HFFc6 (cell line): ENCODE data around the gene GATAD2A. TPM values are rescaled to one million over a fixed set of nuclear protein-coding genes. Genes with fewer than 3 reads are reported as not detected.

Experiments
- DNase-seq: peaks from one replicate; pipeline ENCODE4 v3.0.0-alpha.2; 2018
- H3K27ac Mint-ChIP-seq: 2 replicates; pipeline ENCODE4 v1.8.0; 2020; ENCODE audit warnings: mild to moderate bottlenecking, mixed read lengths
- H3K27me3 Mint-ChIP-seq: 2 replicates; pipeline ENCODE4 v1.8.0; 2021; ENCODE audit warnings: mild to moderate bottlenecking, moderate library complexity, mixed read lengths; ENCODE audit not compliant: insufficient read depth
- H3K36me3 Mint-ChIP-seq: 2 replicates; pipeline ENCODE4 v1.8.0; 2021; ENCODE audit warnings: low read depth, mixed read lengths
- H3K4me1 Mint-ChIP-seq: 2 replicates; pipeline ENCODE4 v1.8.0; 2020; ENCODE audit warnings: low read depth, mixed read lengths
- H3K4me3 Mint-ChIP-seq: 2 replicates; pipeline ENCODE4 v1.8.0; 2020; ENCODE audit warnings: mild to moderate bottlenecking, moderate library complexity, mixed read lengths
- H3K9me3 Mint-ChIP-seq: 2 replicates; pipeline ENCODE4 v1.8.0; 2020; ENCODE audit warnings: mild to moderate bottlenecking, mixed read lengths
- CTCF ChIP-seq: fragments of 200-600 bp; sonication (generic); IDR thresholded peaks from 2 replicates; pipeline ENCODE4 v1.5.0; 2021; ENCODE audit warnings: antibody characterized with exemption, mild to moderate bottlenecking
- total RNA-seq, 6 experiments: library from RNA; stranded (reverse); fragmentation: NEBNext Ultra II Directional; extraction: Animal tissue kit (Norgen Biotek cat#: 25700); gene quantifications; 2 replicates in 1 of 6; 3 replicates in 5 of 6; pipeline ENCODE4 v1.2.3, GENCODE V29; 2021

GATAD2A gene
- total RNA-seq, 6 experiments from 2014 or later: 107 to 123 (median 112) TPM

GRCh38 chr19:19538061-19538784 lies 132.7 kb downstream of the GATAD2A start, which contains the start of gene CILP2:
TSS of gene CILP2 (plus strand) at chr19:19538265. CDS start at chr19:19538350, 85 bp downstream.
- H3K4me3 Mint-ChIP-seq: no peak within 1 kb of the TSS
- H3K4me1 Mint-ChIP-seq: no peaks in the 10 kb centered on the region
- no peaks in the 10 kb centered on the region for H3K9me3 Mint-ChIP-seq
- H3K27ac Mint-ChIP-seq: no peak within 1 kb of the TSS
- DNase-seq: no peak
- TF ChIP-seq CTCF: no peak
- H3K27me3 Mint-ChIP-seq: peaks cover 11% of the 10 kb centered on the region
- H3K36me3 Mint-ChIP-seq: no peaks in the 10 kb centered on the region

- no peak for DNase-seq
- H3K27me3 Mint-ChIP-seq: peaks cover 11% of the 10 kb centered on the region
- TF ChIP-seq CTCF: no peak
Observed at GRCh38 chr19:19538785-19539166, 133.3 kb downstream of the GATAD2A start.

GRCh38 chr19:19539698-19540063 lies 134.2 kb downstream of the GATAD2A start:
- no peak for TF ChIP-seq CTCF
- no peak for DNase-seq
- Mint-ChIP-seq H3K9me3 (no peaks in the 10 kb centered on the region), H3K36me3 (no peaks in the 10 kb centered on the region), H3K4me1 (no peaks in the 10 kb centered on the region), H3K27me3 (peaks cover 7% of the 10 kb centered on the region), H3K27ac (no peak overlapping the region), H3K4me3 (no peak overlapping the region)

More at GRCh38 chr19:19538785-19539166, 133.3 kb downstream of the GATAD2A start:
- no peak overlapping the region for H3K4me3 Mint-ChIP-seq
- H3K36me3 Mint-ChIP-seq: no peaks in the 10 kb centered on the region
- no peaks in the 10 kb centered on the region for H3K4me1 Mint-ChIP-seq
- H3K27ac Mint-ChIP-seq: no peak overlapping the region
- H3K9me3 Mint-ChIP-seq: no peaks in the 10 kb centered on the region

- Mint-ChIP-seq H3K36me3 (no peaks in the 10 kb centered on the region), H3K9me3 (no peaks in the 10 kb centered on the region), H3K27ac (no peak overlapping the region), H3K27me3 (peaks cover 7% of the 10 kb centered on the region), H3K4me1 (no peaks in the 10 kb centered on the region), H3K4me3 (no peak overlapping the region)
- TF ChIP-seq CTCF: no peak
- no peak for DNase-seq
Observed at GRCh38 chr19:19540064-19540714, 134.7 kb downstream of the GATAD2A start.

GRCh38 chr19:19540715-19541515 lies 135.4 kb downstream of the GATAD2A start:
- Mint-ChIP-seq H3K4me1 (no peaks in the 10 kb centered on the region), H3K27ac (no peak overlapping the region), H3K4me3 (no peak overlapping the region), H3K27me3 (peaks cover 7% of the 10 kb centered on the region), H3K36me3 (no peaks in the 10 kb centered on the region), H3K9me3 (no peaks in the 10 kb centered on the region)
- TF ChIP-seq CTCF: no peak
- DNase-seq: no peak
